ENCODE data around the gene DHX35.

DHX35 gene, protein sequence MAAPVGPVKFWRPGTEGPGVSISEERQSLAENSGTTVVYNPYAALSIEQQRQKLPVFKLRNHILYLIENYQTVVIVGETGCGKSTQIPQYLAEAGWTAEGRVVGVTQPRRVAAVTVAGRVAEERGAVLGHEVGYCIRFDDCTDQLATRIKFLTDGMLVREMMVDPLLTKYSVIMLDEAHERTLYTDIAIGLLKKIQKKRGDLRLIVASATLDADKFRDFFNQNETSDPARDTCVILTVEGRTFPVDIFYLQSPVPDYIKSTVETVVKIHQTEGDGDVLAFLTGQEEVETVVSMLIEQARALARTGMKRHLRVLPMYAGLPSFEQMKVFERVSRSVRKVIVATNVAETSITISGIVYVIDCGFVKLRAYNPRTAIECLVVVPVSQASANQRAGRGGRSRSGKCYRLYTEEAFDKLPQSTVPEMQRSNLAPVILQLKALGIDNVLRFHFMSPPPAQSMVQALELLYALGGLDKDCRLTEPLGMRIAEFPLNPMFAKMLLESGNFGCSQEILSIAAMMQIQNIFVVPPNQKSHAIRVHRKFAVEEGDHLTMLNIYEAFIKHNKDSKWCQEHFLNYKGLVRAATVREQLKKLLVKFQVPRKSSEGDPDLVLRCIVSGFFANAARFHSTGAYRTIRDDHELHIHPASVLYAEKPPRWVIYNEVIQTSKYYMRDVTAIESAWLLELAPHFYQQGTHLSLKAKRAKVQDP

DNA sequence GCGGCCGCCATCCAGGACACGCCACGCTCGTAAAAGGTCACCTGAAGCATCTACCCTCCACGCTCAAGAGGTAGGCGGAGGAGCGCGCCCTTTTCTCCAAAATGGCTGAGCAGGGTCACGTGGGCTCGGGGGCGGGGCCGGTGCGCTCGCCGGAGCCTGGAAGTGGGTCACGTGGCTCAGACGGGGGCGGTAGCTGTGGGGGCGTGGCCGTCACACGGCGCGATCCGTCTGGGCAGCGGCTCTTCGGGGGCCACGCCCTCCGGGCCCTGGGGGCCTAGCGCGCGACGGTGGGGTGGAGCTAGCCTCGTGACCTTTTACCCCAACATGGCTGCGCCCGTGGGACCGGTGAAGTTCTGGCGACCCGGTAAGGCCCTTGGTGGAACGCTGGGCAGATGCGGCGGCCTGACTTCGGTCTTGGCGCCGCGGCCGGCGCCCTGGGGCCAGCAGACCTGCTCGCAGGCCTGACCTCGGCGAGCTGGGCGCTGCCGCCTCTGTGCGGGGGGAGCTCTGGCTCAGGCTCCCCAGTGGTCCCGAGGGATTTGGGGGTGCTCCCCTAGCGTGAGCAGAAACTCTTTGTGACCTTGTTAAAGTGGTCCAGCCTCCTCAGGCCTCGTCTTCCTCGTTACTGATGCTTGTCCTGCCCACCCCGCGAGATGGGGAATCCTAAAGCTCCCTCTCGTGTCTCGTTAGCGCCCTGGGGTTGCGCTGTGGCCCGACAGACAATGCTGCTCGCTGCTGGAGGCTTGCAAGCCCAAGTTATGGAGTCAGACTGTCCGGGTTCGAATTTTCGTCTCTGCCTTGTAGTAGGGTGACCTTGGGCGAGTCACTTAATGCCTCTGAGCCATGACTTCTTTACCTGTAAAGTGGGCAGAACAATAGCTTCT lies at the start of gene DHX35:
DHX35 (plus strand) TSS at position 301 of the 884 bp plus-strand sequence; CDS start at position 325, 24 bp downstream.
- DNase-seq = peak; percentile 64 to 97 (median 94)

- DNase-seq = no peak
These were observed 46.8 kb upstream of the DHX35 start for GRCh38 chr20:38915355-38915754.

- DNase-seq = no peak
These were observed 44.5 kb upstream of the DHX35 start for GRCh38 chr20:38917657-38918056.

GRCh38 chr20:38918172-38918571 lies 44.0 kb upstream of the DHX35 start:
- DNase-seq = no peak

- DNase-seq = no peak
These were observed 42.5 kb upstream of the DHX35 start for GRCh38 chr20:38919683-38920082.

DNA sequence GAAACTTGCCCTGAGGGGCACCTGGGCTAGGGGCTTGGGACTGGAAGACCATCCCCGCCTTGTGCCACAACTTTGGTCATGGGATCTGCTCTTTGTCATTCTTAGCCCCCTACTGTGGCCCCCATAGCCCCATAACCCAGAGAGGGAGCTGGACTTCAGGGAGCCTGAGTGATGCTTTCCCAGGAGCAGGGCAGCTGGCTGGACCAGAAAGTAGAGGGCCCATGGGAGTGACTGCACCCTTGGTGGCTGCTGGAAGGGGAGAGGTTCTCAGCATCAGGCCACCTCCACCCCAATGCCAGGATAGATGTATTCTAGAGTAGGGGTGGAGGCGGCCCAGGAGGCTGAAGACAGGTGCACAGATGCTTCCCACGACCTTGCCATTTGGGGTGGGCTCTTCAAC lies 41.7 kb upstream of the DHX35 start:
- no peak for DNase-seq

- no peak for DNase-seq
These were observed 41.3 kb upstream of the DHX35 start for GRCh38 chr20:38920851-38921250.

DNA sequence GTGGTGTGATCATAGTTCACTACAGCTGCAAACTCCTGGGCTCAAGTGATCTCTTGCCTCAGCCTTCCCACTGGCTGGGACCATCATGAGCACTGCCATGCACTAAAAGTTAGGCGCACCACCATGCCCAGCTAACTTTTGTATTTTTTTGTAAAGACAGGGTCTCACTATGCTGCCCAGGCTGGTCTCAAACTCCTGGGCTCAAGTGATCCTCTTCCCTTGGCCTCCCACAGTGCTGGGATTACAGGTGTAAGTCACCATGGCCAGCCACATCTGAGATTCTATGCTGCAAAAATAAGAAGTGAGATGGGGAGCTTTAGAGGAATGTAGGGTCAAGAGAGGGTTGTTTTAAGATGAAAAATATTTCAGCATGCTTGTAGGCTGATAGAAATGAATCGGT lies 37.4 kb upstream of the DHX35 start:
- DNase-seq = no peak

- peak; percentile 11 to 93 (median 86) for DNase-seq
These were observed 35.8 kb upstream of the DHX35 start, which contains the start of gene FAM83D for GRCh38 chr20:38926142-38926933. Gene FAM83D (plus strand): TSS chr20:38926417. CDS start chr20:38926443, 26 bp downstream.

- DNase-seq = no peak
These were observed 35.1 kb upstream of the DHX35 start for GRCh38 chr20:38926934-38927616.

GRCh38 chr20:38927902-38928578 lies 34.1 kb upstream of the DHX35 start:
- no peak for DNase-seq

DNA sequence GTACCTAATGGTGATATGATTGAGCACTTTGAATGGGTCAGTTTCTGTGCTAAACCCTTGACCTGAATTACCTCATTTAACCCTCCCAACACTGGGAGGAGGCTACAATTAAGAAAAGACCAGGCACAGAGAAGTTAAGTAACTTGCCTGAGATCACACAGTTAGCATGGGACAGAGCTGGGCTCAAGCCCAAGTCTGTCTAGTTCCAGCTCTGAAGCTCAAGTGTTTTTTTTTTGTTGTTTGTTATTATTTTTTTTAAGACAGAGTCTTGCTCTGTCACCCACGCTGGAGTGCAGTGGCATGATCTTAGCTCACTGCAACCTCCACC lies 31.9 kb upstream of the DHX35 start:
- no peak for DNase-seq

- DNase-seq = no peak
These were observed 30.2 kb upstream of the DHX35 start for GRCh38 chr20:38931984-38932383.

- no peak for DNase-seq
These were observed 29.6 kb upstream of the DHX35 start for GRCh38 chr20:38932457-38933120.

DNA sequence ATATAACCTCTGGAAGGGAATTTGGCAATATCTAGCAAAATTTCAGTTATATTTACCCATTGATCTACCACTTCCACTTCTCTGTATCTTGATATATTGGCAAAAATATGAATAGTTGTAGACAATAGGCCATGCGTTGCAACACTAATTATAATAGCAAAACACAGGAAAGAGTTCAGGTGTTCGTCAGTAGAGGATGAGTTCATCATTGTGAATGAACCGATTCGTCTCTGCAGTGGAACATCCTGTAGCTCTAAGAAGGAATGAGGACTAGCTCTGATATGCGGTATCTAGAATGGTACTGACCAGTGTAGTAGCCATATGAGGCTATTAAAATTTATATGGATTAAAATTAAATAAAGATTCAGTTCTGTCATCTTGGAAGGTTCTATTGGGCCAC lies 27.6 kb upstream of the DHX35 start:
- no peak for DNase-seq

- no peak for DNase-seq
These were observed 26.9 kb upstream of the DHX35 start for GRCh38 chr20:38935285-38935684.

DNA sequence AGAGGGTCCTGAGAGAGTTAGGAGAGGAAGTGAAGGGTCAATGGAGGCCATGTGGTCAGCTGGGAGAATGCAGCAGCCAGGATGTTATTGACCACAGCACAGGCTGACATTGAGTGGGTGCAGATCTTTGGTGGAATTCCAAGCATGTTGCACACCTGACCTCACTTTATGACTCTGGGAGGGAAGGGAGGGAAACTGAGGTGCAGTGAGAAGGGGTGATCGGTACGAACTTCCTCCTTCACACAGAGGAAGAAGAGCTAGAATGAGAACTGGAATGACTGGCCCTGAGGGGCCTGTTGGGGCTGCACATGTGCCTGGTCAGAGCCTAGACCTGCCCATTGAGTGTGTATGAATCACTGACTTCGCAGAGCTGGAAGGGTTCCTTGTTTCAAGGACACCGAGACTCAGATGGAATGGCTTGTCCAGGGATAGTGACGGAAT lies 26.2 kb upstream of the DHX35 start:
- no peak for DNase-seq

GRCh38 chr20:38937000-38937399 lies 25.1 kb upstream of the DHX35 start:
- DNase-seq = no peak

GRCh38 chr20:38937978-38938473 lies 24.1 kb upstream of the DHX35 start:
- DNase-seq = no peak

DNA sequence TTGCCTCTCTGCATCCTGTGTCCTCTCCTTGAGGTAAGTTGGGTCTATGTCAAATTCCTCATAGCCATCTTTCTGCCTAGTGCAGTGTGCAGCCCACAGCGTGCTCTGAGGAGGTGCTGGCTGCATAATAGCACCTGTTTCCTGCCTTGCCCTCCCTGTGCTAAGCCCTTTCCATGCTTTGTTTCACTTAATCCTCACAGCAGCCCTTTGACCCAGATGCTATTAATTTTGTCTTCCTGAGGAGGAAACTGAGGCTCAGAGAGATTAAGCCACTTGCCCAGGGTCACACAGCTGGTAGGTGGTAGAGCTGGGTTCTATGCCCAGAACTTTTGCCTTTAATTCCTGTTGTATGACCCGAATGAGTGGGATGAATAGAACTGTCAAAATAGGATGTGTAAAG lies 22.5 kb upstream of the DHX35 start:
- DNase-seq = no peak

All from C1 segment of cervical spinal cord (tissue), 14 donors.